Glomerular visceral epithelial cell (primary cell): ENCODE results near the gene TMEM187.
"Not testable (repeated sequence)": the region's sequence is repeated elsewhere in the genome, so short reads cannot be mapped to it uniquely, and the experiment has no call there.

Source experiments
- DNase-seq: peaks from one replicate; pipeline ENCODE4 v3.0.0-alpha.2; 2016; ENCODE audit errors: extremely low spot score

TMEM187 gene

DNA sequence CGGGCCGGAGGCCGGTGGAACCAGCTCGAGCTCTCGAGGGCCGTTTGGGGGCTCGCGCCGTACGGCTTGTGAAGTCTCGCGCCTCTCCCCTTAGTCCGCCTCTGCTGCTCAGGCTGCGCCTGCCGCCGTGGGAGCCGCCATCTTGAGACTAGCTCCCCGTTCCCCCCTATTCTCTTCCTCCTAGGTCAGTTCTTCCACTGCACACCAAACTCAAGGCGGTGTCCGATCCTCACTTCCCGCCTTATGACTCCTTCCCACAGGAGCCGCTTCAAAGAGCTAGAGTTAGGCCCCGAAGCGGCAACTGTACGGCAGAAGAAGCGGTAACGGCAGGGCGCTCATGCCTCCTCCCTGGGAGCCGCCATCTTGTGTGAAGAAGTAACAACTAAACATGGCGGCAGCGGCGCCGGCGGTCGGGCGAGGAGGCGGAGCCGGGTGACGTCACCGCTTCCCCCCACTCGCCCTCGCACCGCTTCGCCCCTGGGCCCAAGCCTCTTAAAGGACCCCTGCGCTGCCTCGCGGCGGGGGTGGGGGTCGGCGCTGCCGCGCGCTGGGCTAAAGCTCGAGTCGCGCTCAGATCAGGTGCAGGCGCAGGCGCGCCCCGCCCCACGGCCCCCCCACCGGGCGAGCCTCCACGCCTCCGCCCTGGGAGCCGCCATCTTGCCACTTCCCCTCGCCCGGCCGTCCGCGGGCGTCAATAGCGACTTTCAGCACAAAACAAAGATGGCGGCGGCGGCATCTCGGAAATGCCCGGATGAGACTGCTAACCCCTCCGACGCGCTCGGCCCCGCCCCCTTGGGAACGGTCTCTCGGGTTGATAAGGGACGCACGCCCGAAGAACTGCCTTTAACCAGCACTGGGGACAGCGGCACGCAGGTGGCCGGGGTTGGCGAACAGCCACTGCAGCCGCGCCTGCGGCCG lies 845 bp upstream of the TMEM187 start, which contains the start of gene HCFC1:
Gene HCFC1 (minus strand): TSS at position 369 of the 918 bp plus-strand sequence. CDS start 978 bp downstream, outside the sequence.
- DNase-seq, result peak; percentile 87

DNA sequence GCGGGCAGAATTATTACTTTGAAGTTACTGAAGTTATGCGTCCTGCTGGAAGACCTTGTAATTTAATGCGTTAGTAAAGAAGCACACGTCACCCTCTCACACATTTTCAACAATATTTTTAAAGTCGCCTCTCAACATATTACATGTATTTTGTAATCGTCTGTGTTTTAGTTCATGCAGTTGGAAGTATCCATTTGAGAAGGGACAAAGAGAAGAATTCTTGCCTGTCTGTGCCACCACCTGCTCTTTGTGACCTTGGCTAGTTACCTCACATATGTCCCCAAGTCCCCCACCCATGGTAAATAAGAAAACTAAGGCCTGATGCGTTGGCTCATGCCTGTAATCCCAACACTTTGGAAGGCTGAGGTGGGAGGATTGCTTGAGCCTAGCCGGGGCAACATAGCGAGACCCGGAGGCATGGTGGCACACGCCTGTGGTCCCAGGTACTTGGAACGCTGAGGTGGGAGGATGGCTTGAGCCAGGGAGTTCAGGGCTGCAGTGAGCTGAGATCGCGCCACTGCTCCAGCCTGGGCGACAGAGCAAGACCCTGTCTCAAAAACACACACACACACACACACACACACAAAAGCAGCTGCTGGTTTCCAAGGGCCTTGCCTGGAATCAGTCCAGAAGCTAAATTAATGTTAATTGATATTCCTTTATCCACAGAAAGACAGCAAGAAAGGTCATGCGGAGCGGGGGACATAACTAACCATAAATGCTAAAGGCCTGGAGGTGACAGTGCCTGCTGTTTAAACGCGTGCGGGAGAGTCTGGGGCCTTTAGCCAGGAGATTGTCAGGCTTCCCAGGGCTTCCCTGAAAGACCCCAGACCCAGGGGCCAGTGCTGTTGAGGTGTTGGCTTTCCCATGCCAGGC lies 811 bp downstream of the TMEM187 start:
- DNase-seq, result no peak

DNA sequence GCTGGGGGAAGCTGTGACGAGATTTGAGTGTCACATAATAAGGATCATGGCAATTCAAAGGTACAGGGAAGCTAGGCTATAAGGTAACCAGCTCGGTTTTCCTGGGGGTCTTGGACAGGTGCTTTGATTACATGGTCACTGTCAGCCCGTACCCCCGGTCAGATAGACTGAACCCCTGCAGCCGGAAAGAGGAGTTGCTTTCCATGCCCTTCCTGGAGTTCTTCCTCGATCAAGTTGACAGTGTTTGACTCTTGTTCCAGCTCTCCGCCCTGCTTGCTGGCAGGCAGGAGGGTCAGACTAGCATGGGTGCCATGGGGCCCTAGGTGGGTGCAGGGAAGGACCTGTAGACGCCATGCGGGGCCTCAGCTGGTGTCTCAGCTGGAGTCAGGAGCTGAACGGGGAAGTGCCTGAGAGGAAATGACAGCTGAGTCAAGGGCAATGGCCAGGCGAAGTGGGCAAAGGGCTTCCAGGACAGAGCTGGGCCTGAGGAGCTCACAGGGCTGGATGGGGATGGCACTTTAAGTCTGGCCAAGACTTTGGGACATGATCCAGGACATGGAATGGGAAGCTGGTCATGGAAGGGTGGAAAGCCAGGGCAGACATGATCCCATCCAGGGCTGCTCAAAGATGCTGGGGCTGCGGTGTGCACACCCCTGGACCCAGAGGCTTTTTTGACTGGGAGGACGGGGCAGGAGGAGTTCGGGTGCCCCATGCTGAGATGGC lies 1.6 kb downstream of the TMEM187 start:
- no peak for DNase-seq

DNA sequence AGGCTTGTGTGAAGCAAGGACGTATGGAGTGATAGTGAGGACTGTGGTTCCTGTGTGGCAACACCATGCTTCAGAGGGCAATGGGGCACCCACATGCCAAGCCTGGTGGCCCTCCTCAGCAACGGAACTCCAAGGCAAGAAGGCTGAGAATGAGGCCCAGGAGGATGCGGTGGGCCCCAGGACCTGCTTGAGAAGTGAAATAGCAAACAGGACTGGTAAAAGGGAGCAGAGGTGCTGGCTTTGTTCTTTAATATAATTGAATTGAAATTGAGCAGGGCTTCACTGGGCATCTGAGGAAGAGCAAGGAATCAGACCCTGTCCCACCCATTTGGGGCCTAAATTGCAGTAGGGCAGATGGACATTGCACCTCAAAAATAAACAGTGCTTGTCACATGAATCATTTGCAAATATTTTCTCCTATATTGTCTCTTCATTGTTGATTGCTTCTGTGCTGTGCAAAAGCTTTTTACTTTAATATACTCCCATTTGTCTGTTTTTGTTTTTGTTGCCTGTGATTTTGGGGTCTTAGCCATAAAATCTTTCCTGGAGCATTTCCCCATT lies 2.3 kb downstream of the TMEM187 start:
- DNase-seq, result no peak

DNA sequence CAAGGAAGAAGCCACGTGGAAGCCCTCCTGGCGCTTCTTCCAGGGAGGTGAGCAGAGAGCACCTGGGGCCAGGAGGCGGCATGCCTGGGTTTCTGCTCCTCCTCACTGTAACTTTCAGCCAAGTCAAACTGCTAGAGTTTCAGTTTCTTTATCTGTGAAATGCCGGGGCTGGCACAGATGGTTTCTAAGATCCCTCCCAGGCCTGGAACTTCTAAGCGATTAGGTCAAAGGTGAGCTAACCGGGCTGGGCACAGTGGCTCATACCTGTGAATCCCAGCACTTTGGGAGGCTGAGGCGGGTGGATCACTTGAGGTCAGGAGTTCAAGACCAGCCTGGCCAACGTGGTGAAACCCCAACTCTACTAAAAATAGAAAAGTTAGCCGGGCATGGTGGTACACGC lies 7.8 kb downstream of the TMEM187 start:
- DNase-seq, result not testable (repeated sequence)

DNA sequence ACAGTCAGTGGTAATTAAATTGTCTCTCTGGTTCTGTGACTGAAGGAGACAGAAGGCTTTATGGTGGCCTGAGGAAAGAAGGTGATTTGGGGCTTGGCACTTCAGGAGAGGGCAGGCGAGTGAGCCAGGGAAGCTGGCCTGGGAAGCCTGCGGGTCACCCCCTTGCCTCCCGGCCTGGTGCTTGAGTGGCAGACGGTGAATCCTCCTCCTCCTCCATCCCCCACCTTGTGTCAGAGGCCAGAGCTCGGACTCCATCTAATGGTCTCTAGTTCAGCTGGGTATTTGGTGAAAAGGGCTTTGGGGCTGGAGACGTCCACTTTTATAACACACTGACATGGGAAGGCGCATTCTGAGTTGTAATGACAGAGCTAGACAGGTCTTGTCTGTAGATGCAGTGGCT lies 8.7 kb downstream of the TMEM187 start:
- DNase-seq, result no peak

DNA sequence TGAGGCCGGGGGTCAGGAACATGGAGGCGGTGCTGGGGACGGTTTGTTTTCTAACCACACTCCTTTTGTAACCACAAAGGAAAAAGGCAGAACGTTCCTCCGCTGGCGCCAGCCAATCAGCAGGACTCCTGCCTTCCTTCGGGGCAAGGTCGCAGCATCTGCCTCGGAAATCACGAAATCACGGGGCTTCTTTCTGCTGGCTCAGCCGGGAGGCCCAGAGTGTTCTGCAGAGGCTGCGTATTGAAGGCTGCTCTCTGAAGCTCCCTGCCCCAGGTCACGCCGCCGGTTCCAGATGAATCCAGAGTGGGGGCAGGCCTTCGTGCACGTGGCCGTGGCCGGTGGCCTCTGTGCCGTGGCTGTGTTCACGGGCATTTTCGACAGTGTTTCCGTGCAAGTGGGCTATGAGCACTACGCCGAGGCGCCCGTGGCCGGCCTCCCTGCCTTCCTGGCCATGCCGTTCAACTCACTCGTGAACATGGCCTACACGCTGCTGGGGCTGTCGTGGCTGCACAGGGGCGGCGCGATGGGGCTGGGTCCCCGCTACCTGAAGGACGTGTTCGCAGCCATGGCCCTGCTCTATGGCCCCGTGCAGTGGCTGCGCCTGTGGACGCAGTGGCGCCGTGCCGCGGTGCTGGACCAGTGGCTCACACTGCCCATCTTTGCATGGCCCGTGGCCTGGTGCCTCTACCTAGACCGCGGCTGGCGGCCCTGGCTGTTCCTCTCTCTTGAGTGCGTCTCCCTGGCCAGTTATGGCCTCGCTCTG lies 9.4 kb downstream of the TMEM187 start:
- DNase-seq, result no peak

DNA sequence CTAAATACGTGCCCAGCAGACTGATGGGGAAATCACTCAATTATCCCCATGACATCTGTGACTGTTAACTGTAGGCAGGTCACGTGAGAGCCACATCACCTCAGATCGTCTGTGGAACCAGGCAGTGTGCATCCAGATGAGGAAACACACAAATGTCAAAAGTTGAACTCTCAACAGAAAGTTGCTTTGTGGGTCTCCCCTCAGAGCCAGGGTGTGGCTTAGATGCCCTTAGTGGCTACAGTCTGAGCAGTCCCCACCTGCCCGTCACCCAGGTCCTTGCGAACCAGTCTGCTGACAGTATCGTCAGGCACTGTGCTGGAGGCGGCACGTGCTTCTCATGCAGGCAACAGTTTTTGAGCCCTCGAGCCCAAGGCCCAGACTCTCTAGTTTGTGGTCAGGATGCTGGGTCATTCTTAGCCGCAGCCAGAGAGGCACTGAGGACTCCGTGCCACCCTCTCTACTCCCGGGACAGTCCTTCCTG lies 10.8 kb downstream of the TMEM187 start:
- DNase-seq, result no peak

DNA sequence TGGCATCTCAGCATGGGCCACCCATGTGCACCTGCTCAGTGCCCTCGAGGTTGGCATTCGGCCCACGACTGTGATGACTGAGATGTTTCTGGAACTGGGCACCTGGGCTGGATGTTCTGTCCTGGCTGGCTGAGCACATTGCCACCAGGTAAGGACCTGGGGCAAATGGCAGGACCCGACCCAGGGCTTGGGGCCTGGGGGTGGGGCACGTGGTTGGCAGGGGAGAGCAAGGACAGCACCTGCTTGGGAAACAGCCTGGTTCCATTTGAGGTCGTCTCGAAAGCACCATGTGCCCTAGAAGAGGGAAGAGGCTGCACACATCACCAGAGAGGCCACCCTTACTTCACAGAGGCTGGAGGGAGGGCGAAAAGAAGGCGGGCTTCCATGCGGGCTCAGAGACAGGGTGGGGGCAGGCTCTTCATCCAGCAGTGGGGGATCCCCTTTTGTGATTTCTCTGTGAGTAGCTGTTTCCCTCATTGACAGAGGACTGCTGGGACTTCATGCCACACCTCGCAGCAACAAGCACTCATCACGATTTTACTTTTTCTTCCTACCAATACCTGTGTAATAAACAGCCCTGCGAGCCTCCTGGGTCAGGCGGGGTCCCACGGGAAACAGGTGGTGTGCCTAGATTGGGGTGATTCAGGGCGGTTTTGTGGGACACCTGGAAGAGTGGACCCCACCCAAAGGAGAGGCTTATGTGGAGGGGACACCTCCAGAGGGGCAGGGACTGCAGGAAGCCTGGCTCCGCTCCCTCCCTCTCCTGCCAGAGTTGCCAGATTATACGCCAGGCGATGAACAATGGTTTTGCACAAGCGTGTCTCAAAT lies 12.0 kb downstream of the TMEM187 start:
- DNase-seq, result no peak

DNA sequence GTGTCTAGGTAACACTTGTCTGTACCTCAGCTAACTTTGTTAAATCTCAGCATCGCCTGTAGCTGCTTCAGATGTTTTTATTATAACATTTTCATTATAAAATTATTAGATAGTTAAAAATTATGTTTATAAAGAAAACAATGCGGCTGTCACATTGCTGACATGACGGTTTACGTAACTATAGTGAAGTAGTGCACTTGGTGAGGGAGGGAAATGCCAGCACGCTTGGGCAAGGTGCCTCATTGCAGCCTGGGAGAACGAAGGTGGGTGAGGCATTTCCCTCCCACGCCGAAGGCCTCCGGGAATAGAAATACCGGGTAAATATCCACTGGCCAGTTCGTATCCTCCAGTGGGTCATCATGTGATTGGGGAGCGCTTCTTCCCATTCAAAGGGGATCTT lies 15.9 kb downstream of the TMEM187 start:
- DNase-seq, result no peak

DNA sequence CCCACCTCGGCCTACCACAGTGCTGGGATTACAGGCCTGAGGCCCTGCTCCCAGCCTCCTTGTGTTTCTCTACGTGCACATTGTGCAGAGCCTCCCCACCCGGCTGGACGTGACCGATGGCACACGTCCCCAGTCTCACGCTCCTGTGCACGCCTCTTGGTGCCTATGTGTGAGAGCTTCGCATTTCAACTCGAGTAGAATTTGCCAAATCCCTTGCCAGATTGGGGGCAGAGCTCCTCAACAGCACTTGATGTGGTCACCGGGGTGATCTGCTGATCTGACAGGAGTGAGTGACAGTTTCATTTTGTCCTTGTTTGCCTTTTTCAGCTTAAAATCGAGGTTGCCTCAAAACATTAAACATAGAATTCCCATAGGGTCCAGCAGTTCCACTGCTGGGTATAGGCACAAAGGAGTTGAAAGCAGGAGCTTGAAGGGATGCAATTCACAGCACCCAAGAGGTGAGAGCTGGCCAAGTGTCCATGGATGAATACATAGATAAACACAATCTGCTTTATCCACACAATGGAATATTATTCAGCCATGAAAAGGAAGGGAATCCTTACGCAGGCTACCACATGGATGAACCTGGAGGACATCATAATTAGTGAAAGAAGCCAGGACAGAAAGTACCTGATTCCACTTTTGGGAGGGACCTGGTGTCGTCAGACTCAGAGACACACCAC lies 17.6 kb downstream of the TMEM187 start:
- DNase-seq, result no peak

DNA sequence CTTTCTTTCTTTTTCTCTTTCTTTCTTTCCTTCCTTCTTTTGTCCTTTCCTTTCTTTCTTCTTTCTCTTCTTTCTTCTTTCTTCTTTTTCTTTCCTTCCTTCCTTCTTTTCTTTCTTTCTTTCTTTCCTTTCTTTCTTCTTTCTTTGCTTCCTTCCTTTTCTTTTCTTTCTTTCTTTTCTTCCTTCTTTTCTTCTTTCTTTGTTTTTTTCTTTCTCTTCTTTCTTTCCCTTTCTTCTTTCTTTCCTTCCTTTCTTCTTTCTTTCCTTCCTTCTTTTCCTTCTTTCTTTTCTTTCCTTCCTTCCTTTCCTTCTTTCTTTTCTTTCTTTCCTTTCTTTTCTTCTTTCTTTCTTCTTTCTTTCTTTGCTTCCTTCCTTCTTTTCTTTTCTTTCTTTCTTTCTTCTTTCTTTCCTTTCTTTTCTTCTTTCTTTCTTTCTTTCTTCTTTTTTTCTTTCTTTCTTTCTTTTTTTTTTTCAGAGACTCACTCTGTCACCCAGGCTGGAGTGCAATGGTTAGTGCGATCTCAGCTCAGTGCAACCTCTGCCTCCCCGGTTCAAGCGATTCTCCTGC lies 18.5 kb downstream of the TMEM187 start:
- no peak for DNase-seq

DNA sequence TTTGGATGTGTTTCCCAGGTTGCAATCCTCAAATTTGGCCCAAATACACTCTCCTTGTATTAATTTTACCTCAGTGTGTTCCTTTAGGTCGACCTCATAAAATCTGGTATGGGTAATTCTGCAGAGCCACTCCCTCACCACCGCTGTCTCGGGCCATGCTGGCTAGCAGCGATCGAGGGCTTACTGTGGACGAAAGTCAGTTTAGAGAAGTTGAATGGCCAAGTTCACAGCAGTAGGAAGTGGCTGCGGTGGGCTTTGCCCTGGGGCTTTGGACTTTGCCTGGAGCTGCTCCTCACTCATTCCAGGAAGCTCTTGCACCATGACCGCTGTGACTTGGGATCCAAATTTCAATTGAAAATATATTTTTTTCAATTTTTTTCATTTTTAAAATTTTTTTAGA lies 19.6 kb downstream of the TMEM187 start:
- DNase-seq, result no peak

DNA sequence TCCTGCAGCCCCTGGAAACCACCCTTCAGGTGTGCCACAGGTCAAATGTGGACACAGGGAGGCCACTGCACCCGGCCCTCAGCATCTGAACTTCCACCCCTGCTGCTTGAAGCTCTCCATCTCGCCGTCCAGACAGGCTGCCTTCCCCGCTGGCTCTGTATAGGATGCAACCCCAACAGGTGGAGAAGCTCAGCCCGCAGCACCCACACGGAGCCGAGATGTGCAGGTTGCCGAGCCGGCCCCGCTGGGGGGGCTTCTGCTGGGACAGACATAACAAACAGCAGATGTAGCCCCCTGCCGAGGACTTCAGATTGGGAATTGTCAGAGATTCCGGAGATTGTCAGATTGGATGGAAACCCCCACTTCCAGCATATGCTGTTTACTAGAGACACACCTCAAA lies 20.5 kb downstream of the TMEM187 start:
- DNase-seq, result no peak

DNA sequence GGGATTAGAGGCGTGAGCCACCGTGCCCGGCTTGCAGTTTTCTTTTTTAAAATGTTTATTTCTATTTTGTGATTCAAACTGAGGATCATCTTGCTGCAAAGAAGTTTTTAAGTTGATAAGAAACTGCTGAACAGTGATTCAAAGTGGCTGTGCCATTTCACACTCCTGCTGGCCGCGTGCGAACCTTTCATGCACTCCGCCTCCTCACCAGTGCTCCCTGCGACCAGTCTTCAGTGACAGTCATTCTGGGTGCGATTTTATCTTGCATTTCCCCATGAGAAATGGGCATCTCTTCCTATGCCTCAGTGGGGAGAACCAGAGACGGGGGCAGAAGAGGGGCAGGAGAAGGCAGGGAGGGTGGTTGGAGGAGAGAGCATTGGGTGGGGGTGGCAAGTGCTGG lies 21.4 kb downstream of the TMEM187 start:
- DNase-seq, result no peak

DNA sequence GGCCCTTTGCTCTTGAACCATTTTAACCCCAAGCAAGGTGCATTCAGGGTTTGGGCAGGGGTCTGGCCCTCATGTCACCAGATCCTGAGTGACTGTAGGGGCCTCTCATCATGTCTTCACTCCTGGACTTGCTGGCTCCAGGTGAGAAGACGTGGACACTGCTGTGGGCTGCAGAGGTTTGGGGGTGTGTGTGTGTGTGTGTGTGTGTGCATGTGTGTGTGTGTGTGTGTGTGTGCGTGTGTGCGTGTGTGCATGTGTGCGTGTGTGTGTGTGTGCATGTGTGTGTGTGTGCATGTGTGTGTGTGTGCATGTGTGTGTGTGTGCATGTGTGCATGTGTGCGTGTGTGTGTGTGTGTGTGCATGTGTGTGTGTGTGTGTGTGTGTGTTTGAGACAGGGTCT lies 21.8 kb downstream of the TMEM187 start:
- not testable (repeated sequence) for DNase-seq

DNA sequence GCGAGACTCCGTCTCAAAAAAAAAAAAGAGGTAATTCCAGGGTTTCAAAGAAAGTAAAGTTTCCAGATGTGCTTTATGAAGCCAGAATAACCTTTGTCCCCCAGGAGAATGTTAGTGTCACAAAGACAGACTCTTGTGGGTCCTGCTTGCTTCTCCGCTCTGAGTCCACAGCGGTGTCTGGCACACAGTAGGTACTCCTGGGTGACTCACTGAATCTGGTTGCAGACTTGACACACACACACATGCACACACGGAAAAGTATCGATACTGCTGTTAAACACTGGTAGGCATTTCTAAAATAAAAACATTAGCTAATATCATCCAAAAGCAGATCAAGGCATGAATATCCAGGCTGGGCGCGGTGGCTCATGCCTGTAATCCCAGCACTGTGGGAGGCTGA lies 22.9 kb downstream of the TMEM187 start:
- no peak for DNase-seq

DNA sequence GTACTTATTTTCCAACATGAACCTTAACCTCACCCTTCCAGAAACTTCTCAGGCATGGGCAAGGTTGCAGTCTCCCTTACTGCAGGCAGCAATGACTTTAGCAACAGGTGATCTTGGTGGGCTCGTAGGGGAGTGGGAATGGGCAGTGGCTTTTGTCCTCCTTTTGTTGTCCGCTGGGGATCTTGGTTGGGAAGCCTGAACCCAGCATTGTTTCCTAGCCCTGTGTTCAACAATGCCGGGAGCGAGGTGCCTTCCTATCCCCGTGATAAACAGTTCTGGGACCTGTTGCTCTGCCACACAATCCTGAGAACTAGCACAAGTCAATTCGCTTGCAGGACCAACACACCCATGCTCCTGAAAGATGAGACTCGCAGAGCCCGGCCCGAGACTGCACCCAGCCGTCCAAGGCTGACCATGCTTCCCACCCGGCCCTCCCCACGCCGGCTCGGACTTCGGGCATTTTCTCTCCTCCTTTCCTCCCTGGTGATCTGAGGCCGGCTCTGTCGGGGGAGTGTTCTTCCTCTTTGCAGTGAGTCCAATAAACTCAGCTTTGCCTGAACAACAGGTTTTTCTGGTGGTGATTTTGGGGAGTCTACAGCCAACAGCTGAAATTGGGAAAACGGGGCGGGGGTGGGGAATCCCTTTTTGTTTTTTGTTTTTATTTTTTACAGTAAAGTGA lies 26.9 kb downstream of the TMEM187 start:
- DNase-seq, result no peak
